NCI-H345 treated with DMSO at 0.1 percent for 48 hours (cell line): ENCODE results near the gene MINK1.
A peak's percentile ranks its signal among the peaks of the same experiment; 100 is the strongest.
"Not testable (repeated sequence)": the region's sequence is repeated elsewhere in the genome, so short reads cannot be mapped to it uniquely, and the experiment has no call there.

Source experiments
- DNase-seq: peaks from one replicate; lab custom pipeline; 2025; ENCODE audit not compliant: unreplicated experiment; lab: John Stamatoyannopoulos, UW

The MINK1 gene

DNA sequence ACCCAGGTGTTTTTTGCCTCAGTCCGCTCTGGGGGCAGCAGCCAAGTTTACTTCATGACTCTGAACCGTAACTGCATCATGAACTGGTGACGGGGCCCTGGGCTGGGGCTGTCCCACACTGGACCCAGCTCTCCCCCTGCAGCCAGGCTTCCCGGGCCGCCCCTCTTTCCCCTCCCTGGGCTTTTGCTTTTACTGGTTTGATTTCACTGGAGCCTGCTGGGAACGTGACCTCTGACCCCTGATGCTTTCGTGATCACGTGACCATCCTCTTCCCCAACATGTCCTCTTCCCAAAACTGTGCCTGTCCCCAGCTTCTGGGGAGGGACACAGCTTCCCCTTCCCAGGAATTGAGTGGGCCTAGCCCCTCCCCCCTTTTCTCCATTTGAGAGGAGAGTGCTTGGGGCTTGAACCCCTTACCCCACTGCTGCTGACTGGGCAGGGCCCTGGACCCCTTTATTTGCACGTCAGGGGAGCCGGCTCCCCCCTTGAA lies 64.1 kb downstream of the MINK1 start:
- no peak for DNase-seq

DNA sequence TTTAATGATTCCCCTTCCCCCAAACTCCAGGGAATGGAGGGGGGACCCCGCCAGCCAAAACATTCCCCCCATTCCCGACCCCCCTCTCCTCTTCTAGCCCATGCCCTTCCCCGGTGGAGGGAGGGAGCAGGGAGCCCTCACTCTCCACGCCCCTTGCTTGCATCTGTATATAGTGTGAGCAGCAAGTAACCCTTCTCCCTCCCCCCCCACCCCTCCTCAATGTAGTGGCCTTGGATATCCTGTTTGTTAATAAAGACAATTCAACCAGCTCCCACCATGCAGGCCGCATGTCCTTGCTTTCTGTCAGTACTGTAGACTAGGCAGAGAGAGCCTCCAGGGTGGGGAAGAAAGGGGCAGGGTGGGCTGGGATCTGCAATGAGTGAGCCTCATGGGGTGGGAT lies 64.6 kb downstream of the MINK1 start:
- no peak for DNase-seq

DNA sequence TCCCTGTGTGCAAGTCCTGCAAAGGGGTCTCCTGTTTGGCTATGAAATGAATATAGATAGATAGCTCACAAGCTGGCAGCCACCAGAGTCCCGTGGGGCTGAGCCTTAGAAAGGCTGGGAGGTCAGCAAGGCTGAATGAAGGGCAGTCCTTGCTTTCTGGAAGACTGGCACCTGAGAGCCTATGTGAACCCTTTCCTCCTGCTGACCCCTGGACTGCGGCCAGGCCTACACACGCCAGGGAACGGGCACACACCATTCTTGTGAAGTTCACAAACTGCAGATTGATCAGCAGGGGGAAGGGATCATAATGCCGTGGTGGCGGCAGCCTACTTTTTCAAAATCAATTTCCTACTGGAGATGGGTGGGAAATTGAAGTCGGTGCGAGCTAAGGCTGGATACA lies 65.2 kb downstream of the MINK1 start:
- no peak for DNase-seq

DNA sequence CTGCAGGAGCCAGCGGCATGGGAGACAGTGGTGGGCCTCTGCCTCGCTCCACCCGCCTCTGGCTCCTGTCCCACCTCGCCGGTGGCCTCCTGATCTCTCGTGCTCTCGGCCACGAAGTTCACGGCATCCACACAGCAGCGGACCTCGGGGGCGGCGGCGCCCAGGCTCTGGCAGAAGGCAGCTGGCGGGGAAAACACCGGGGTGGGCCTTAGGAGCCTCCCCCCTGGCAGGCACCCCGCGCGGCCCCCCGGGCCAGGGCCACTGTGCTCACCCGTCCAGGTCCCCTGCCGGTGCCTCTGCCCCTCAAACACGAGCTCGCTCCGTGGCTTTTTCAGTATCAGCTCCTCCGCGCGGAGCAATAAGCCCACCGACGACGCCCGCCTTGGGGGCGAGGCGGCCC lies 65.8 kb downstream of the MINK1 start:
- no peak for DNase-seq

DNA sequence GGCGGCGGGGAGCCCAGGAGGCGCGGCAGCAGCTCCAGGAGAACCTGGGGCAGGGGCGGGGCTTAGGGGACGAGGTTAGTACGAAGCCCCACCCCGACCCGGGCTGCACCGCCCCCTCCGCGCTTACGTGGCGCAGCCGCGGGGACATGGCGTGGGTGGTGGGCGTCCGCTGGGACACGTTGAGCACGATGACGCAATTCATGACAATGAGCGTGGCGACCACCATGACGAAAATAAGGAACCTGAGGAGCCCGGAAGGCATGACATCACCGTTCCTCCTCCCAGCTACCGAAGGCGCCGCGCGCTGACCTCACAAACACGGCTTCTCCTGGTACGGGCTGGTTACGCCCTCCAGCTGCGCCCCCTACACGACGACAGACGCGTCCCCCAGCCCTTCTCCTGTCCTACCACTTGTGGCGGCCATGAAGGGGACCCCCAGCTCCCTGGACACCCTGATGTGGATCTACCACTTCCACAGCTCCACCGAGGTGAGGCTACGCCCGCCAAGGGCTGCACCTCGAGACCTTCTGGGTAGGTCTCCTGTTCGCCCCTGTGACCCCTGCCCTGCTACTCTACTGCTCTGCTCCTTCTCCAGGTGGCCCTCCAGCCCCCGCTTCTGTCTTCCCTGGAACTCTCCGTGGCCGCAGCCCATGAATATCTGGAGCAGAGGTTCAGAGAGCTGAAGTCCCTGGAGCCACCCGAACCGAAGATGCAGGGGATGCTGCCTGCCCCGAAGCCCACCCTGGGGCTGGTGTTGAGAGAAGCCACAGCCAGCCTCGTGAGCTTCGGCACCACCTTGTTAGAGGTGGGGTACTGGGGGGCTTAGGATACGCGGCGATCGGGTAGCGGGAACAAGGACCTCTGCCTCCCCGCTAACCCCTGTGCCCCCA lies 66.4 kb downstream of the MINK1 start, which contains the start of gene C17orf107:
TSS of gene C17orf107 (plus strand) at position 196 of the 890 bp plus-strand sequence. CDS start at position 423, 227 bp downstream.
- DNase-seq = no peak

DNA sequence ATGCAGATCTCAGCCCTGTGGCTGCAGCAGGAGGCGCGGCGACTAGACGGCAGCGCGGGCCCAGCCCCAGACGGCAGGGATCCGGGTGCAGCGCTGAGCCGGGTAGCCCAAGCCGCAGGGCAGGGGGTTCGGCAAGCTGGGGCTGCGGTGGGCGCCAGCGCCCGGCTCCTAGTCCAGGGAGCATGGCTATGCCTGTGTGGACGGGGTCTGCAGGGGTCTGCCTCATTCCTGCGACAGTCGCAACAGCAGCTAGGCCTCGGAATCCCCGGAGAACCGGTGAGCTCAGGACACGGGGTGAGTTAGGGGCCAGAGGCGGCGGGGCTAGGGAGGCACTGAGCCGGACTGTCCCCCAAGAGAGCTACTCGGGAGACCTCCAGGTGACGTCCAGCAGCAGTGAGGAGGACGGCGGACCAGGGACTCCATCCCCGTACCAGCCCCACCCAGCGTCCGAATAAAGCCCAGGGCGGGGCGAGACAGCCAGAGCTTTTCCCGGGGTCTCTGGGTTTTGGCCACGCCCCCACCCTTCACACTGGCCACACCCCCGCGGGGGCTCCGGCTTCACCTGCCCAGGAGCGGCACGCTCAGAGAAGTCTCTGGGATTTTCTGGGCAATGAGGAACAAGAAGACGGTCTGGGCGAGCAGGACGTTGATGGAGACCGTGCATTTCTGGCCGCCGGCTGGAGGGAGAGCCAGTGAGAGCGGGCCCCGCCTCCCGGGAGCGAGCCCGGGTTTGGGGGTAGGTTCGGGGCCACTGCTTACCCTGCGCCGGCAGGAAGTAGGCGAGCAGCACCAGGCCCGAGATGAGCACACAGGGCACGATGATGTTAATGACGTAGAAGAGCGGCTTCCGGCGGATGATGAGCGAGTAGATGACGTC lies 67.3 kb downstream of the MINK1 start:
- no peak for DNase-seq

DNA sequence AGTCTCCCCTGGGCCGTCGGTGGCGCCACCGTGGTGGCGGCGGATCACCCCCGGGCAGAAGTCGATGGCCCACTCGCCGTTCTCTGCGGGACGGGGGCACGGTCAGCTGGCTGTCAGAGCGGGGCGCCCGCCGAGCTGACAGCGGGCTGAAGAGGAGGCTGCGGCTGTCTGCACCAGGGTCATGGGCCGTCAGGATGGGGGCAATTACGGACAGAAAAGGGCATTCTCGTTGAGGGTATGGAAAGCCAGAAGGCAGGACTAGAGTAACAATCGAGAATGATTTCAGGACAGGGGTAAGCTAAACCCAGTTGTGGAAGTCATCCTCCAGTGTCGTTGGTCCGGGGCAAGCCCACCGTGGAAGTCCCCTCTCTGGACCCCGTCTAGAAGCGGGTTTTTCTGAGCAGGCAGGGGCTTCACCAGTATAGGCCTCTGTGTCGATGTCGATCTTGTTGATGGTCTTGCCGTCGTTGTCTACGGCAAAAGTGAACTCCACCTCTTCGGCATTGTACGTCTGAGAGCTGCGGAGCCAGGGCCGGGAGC lies 68.0 kb downstream of the MINK1 start:
- no peak for DNase-seq

DNA sequence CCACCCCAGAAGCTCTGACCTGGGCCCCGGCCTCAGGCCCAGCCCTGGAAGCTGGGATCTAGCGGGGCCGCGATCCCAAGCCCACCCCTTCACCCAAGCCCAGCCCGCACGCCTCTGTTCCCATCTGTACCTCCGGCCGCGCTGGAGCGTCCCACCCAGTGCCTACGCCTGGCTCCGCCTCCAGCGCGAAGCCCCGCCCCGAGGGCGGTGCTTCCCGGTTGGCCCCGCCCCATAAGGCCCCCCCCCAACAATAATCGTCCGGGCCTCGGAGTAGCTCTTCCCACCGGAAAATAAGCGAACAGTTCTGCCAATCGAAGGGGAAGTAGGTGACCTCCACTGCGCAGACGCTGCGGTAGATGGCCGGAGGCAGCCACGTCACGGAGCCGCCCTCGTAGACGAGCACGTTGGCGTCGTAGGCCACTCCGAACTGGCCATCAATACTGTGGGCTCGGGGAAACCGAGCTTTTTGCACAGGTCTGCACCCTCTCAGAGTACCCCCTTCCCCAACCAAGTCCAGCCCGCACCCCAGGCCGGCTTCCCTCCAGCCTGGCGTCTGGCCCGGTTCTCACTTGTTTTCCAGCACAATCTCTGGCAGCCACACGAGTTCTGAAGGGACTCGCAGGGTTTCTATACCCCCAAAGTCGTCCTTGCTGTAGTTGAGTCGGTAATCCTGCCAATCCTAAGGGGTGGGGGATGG lies 68.7 kb downstream of the MINK1 start:
- DNase-seq = no peak

DNA sequence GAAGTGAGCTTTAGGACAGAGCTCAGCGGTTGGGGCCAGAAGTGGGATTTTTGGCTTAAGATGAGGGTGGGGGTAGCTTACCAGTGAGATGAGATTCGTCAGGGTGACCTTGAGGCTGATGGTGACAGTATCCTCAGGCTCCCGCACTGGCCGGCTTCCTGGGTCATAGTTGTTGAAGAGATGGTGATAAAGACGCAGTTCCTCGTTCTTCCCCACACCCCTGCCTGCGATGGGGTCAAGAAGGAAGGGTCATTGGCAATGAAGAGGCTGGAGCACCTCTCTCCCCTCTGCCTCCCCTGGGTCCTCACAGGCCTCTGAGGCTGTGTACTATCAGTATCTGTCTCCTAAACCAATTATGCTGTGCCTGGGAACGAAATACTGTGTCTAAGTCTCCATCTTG lies 69.4 kb downstream of the MINK1 start:
- no peak for DNase-seq

DNA sequence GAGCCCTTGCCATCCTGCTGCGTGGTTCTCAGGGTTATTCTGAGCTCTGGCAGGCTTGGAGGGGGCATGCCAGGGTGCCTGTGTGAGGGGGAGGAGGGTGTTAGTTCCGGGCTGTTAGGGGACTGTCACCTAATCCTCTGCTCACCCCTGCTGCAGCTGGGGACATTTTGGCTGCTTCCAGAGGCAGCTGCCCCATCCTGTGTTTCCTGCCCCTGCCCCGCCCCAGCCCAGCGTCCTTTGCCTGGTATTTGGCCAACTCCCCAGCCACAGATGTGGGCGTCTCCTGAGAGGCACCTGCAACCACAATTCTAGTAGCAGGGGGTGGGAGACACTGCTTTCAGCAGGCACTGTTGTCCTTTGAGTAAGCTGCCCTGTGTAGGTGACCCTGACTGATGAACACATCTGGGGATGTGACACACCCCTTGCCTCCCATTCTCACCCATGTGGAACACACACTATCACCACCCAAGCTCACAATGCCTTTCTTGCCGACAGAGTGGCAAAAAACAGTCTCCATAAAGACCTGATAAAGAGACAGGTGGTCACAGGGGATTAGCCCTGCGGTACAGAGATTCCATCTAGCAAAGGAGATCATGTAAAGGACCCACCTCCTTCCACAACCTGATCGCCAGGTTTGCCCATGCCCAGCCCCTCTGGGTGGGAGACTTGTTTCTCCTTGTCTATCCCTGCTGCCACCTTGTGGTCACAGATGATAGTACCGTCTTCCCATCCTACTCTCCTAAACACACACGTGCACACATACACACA lies 70.1 kb downstream of the MINK1 start, which contains the start of gene CHRNE:
TSS of gene CHRNE (minus strand) at position 48 of the 768 bp plus-strand sequence. CDS start at position 13, 35 bp downstream.
- DNase-seq = peak; percentile 54

DNA sequence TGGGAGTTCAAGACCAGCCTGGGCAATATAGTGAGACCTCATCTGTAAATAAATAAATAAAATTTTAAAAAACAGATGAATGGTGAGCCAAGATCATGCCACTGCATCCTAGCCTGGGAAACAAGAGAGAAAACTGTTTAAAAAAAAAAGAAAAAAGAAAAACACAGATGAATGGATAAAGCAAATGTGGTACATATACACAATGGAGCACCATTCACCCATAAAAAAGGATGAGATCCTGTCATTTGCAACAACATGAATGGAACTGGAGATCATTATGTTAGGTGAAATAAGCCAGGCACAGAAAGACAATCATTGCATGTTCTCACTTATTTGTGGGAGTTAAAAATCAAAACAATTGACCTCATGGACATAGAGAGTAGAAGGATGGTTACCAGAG lies 73.5 kb downstream of the MINK1 start:
- not testable (repeated sequence) for DNase-seq

DNA sequence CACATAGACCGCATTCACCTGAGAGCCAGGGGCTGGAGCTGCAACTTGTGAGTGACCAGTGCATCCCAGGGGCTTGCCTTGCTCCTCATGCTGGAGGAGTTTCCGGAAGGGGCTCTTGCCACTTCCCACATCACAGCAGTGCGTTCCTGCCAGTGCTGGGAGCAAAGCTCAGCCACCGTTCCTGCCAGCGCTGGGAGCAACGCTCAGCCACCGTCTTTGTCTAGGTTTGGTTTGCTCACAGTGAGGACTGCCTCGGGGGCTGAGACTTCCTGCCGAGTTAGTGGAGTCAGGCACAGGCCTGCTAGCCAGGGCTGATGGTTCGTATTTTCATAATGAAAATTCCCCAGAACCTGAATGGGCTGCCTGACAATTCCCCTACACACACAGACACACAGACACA lies 75.2 kb downstream of the MINK1 start:
- no peak for DNase-seq

DNA sequence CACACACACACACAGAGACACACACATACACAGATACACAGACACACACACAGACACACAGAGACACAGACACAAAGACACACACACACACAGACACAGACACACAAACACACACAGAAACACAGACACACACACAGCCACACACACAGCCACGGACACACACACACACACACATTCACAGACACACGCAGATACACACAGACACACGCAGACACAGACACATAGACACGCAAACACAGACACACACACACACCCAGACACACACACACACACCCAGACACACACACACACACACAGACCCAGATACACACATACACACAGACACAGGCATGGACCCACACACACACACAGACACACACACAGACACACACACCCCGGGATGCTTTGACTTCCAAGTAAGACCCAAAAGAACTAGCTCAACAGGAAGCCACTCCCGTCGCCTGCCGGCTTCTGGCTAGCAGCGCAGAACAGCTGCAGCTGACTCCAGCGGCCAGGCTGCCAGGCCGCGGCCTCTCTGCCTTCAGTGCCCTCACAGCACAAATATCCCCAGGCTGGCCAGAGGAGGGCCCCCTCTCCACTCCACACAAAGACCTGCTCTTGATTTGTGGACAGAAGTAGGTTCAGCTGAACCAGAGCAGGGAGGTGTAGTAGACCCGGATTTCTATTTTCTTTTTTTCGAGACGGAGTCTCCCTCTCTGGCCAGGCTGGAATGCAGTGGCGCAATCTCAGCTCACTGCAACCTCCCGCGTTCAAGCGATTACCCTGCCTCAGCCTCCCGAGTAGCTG lies 75.8 kb downstream of the MINK1 start:
- DNase-seq = peak; percentile 32

DNA sequence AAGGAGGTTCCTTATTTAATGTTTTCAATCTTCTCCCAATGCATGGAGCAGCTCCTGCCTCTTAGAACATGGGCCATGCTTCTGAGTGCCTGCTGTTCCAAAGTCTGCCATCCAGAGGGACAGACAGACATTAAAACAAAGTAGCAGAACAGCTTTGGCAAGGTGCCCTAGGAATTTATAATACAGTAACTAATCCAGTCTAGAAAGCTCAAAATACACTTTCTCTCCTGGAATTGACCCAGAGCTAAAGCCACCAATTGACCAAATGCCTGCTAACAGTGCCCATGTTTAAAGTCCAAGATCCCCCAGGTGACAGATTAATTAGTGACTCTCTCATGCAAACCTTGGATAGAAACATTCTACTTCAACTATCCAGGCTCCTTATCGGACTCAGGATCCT lies 80.9 kb downstream of the MINK1 start:
- DNase-seq = no peak

DNA sequence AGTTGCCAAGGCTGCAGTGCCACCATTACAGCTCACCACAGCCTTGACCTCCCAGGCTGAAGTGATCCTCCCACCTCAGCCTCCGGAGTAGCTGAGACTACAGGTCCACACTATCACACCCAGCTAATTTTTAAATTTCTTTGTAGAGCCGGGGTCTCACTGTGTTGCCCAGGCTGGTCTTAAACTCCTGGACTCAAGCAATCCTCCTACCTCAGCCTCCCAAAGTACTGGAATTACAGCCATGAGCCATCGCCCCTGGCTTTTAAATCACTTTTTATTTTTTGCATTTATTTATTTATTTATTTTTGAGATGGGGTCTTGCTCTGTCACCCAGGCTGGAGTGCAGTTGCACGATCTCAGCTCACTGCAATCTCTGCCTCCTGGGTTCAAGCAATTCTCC lies 81.4 kb downstream of the MINK1 start:
- DNase-seq = not testable (repeated sequence)

DNA sequence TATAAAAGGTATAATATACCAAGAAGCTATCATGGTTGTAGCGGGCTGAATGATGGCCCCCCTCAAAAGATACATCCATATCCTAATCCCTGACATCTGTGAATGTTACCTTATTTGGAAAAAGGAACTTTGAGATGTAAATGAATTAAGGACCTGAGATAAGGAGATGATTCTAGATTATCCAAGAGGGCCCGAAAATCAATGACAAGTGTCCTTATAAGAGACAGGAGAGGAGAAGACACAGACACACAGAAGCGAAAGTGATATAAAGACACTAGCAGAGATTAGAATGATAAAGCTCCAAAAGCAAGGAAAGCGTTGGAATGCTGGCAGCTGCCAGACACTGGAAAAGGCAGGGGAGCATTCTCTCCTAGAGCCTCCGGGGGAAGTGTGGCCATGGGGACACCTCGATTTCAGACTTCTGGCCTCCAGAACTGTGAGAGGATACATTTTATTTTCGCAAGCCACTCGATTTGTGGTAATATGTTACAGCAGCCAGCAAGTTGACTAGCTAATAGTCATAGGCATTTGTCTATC lies 86.4 kb downstream of the MINK1 start:
- DNase-seq = no peak

DNA sequence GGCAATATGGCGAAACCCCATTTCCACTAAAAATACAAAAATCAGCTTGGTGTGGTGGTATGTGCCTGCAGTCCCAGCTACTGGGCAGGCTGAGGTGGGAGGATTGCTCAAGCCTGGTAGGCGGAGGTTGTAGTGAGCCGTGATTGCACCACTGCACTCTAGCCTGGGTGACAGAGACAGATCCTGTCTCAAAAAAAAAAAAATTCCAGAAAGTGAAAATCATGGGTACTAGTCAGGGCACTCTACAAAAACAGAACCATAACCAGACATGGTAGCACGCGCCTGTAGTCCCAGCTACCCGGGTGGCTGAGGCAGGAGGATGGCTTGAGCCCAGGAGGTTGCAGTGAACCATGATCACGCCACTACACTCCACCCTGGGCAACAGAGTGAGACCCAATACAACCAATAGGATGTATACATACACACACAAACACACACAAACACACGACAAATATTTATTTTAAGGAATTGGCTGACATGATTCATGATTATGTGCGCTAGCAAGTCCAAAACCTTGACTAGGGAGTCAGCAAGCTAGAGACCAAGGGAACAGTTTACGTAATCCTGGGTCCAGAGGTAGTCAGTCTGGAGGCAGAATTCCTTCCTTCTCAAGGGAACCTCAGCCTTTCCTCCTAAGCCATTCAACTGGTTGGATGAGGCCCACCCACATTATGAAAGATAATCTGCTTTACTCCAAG lies 87.4 kb downstream of the MINK1 start:
- no peak for DNase-seq

DNA sequence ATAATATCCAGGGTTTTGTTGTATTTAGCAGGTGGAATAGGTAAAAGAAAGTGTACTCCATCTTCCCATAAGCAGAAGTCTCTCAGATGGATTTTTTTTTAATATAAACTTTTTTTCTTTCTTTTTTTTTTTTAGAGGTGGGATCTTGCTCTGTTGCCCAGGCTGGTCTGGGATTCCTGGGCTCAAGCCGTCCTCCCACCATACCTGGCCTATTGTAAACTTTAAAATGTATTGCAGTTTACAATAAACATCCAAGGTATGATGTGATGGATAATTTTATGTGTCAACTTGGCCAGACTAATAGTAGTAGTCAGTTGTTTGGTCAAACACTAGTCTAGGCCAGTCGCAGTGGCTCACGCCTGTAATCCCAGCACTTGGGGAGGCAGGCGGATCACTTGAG lies 88.2 kb downstream of the MINK1 start:
- no peak for DNase-seq
